ENCODE results near the gene PIEZO1. TPM values are rescaled to one million over a fixed set of nuclear protein-coding genes. Genes with fewer than 3 reads are reported as not detected.

PIEZO1 gene
- total RNA-seq, 4 donors from 2014 or later = 62.3 to 161 (median 123) TPM

DNA sequence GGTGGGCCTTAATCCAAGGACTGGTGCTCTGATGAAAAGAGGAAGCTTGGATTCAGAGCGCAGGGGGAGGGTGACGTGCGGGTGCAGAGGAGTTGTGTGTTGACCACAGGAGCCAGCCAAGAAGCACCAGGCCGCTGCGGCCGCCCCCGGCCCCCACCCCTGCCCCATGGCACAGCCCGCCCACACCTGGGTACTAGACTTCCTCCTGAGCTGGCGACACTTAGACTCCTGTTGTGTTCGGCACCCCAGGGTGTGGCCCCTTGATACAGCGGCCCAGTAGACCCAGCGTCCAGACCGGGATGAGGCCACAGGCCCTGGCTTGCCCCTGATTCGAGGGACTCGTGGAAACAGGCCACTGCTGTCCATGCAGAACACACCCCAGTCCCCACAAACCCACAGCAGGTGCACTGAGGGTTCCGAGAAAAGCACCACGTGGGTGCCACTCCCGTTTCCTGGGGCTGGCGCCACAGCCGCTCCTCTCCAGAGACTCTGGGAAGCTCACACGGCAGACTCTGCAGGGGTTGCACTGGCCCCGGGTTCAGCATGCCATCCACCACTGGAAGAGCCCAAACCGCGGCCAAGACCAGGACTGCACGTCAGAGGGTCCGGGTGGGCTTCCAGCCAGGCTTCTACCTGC lies 93.0 kb downstream of the PIEZO1 start:
- DNase-seq = no peak
- H3K27ac ChIP-seq = no peak overlapping the region
- H3K9me3 ChIP-seq = no peaks in the 10 kb centered on the region
- no peaks in the 10 kb centered on the region for H3K4me1 ChIP-seq
- H3K4me3 ChIP-seq = no peak overlapping the region
- peaks cover 0 to 6% of the 10 kb centered on the region in 2 donors for H3K27me3 ChIP-seq
- TF ChIP-seq, protein P1, sequence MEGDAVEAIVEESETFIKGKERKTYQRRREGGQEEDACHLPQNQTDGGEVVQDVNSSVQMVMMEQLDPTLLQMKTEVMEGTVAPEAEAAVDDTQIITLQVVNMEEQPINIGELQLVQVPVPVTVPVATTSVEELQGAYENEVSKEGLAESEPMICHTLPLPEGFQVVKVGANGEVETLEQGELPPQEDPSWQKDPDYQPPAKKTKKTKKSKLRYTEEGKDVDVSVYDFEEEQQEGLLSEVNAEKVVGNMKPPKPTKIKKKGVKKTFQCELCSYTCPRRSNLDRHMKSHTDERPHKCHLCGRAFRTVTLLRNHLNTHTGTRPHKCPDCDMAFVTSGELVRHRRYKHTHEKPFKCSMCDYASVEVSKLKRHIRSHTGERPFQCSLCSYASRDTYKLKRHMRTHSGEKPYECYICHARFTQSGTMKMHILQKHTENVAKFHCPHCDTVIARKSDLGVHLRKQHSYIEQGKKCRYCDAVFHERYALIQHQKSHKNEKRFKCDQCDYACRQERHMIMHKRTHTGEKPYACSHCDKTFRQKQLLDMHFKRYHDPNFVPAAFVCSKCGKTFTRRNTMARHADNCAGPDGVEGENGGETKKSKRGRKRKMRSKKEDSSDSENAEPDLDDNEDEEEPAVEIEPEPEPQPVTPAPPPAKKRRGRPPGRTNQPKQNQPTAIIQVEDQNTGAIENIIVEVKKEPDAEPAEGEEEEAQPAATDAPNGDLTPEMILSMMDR (IDR thresholded peaks at IDR 0.05) = no peak
- TF ChIP-seq POLR2A (IDR thresholded peaks at IDR 0.05) = no peak
- intact Hi-C loops (cut with DNase I; ENCODE audit: low total_unique reads) = no loop called here
- no peaks in the 10 kb centered on the region for H3K36me3 ChIP-seq

GRCh38 chr16:88691129-88691813 lies 93.7 kb downstream of the PIEZO1 start:
- H3K4me3 ChIP-seq = no peak overlapping the region
- intact Hi-C loops (cut with DNase I; ENCODE audit: low total_unique reads) = no loop called here
- peaks cover 0 to 8% of the 10 kb centered on the region in 2 donors for H3K4me1 ChIP-seq
- H3K27ac ChIP-seq = no peak overlapping the region
- peaks cover 1 to 6% of the 10 kb centered on the region in 2 donors for H3K27me3 ChIP-seq
- DNase-seq = no peak
- H3K36me3 ChIP-seq = no peaks in the 10 kb centered on the region
- TF ChIP-seq POLR2A (IDR thresholded peaks at IDR 0.05) = no peak
- TF ChIP-seq, protein P1 (IDR thresholded peaks at IDR 0.05) = no peak
- no peaks in the 10 kb centered on the region for H3K9me3 ChIP-seq

- intact Hi-C loops (cut with DNase I; ENCODE audit: low total_unique reads) = no loop called here
- no peak for DNase-seq
- peaks cover 7 to 8% of the 10 kb centered on the region in 2 donors for H3K27me3 ChIP-seq
- no peaks in the 10 kb centered on the region for H3K9me3 ChIP-seq
- TF ChIP-seq, protein P1 (IDR thresholded peaks at IDR 0.05) = no peak
- TF ChIP-seq POLR2A (IDR thresholded peaks at IDR 0.05) = no peak
- H3K4me1 ChIP-seq = peaks cover 0 to 15% of the 10 kb centered on the region in 2 donors
- no peaks in the 10 kb centered on the region for H3K36me3 ChIP-seq
- no peak overlapping the region for H3K27ac ChIP-seq
- H3K4me3 ChIP-seq = no peak overlapping the region
Measured at GRCh38 chr16:88690341-88691128, 94.5 kb downstream of the PIEZO1 start.

- TF ChIP-seq, protein P1 (IDR thresholded peaks at IDR 0.05) = no peak
- TF ChIP-seq POLR2A (IDR thresholded peaks at IDR 0.05) = no peak
- Histone ChIP-seq H3K27ac (no peak overlapping the region), H3K4me1 (peaks cover 0 to 17% of the 10 kb centered on the region in 2 donors), H3K27me3 (peaks cover 15 to 24% of the 10 kb centered on the region in 2 donors), H3K9me3 (no peaks in the 10 kb centered on the region), H3K4me3 (no peak overlapping the region), H3K36me3 (no peaks in the 10 kb centered on the region)
- intact Hi-C loops (cut with DNase I; ENCODE audit: low total_unique reads) = no loop called here
- DNase-seq = no peak
Measured at GRCh38 chr16:88688013-88688778, 96.8 kb downstream of the PIEZO1 start.
